ENCODE data around the gene NOD1.

DNA sequence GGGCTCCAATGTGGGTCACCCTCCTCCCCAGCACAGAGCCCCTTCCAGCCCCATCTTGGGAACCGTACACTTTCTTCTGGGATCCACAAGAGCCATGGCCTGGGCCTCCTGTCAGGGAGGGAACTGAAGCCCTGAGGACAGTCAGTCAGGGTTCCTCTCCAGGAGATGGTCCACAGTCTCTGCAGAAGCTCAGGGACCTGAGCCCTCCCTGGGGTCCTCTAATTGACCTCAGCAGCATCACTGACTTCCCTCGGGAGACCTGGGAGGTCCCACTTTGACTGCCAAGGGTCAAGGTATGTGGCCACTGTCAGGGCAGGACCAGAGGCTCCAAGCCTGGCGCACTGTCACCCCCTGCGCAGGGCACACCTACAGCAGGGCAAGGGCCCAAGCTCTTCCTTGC, 32.3 kb downstream of the NOD1 start:
- no peak for TF ChIP-seq POLR2AphosphoS5 (IDR thresholded peaks at IDR 0.05; ENCODE audit: low read depth, low read length)
- no peak for TF ChIP-seq FOXP2 (optimal IDR thresholded peaks at IDR 0.05; ENCODE audit: borderline replicate concordance, extremely low read depth, extremely low read length, insufficient read depth)
- no peak for TF ChIP-seq REST (IDR thresholded peaks at IDR 0.05; ENCODE audit: insufficient read depth in 1 of 2, low read depth in 2 of 2, low read length in 2 of 2)
- no peak for TF ChIP-seq TAF1 (IDR thresholded peaks at IDR 0.05; ENCODE audit: borderline replicate concordance, insufficient read depth, low read length)

All from PFSK-1 (cell line).